ENCODE results near the gene WWOX.

- TF ChIP-seq EZH2 (IDR thresholded peaks at IDR 0.05): no peak
- no peak for TF ChIP-seq POLR2AphosphoS5 (IDR thresholded peaks at IDR 0.05; ENCODE audit: borderline replicate concordance, low read depth, low read length)
- TF ChIP-seq FOXP2 (optimal IDR thresholded peaks at IDR 0.05; ENCODE audit: control extremely low read depth, extremely low read length, insufficient read depth): no peak
Observed at GRCh38 chr16:78127130-78127529, 27.7 kb downstream of the WWOX start.

Data from SK-N-MC (cell line).